ENCODE results near the gene PLEKHM3.
A peak's percentile ranks its signal among the peaks of the same experiment; 100 is the strongest.
"Not testable (repeated sequence)": the region's sequence is repeated elsewhere in the genome, so short reads cannot be mapped to it uniquely, and the experiment has no call there.

The PLEKHM3 gene

DNA sequence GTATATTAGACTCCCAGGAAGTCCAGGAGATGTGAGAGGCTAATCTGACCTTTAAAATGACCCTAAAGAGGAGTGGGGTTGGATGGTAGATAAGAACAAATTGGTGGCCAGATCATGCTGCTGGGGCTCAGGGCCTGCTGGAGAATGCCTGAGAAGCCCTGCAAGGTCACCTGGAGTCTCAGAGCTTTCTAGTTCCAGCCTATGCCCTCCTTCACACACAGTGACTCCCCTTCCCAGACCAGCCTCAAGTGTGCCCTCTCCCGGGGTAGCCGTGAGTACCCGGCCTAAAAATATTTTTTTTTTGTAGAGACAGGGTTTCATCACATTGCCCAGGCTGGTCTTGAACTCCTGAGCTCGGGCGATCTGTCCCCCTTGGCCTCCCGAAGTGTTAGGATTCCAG is 211.4 kb downstream of the PLEKHM3 start:
- TF ChIP-seq, protein P1, sequence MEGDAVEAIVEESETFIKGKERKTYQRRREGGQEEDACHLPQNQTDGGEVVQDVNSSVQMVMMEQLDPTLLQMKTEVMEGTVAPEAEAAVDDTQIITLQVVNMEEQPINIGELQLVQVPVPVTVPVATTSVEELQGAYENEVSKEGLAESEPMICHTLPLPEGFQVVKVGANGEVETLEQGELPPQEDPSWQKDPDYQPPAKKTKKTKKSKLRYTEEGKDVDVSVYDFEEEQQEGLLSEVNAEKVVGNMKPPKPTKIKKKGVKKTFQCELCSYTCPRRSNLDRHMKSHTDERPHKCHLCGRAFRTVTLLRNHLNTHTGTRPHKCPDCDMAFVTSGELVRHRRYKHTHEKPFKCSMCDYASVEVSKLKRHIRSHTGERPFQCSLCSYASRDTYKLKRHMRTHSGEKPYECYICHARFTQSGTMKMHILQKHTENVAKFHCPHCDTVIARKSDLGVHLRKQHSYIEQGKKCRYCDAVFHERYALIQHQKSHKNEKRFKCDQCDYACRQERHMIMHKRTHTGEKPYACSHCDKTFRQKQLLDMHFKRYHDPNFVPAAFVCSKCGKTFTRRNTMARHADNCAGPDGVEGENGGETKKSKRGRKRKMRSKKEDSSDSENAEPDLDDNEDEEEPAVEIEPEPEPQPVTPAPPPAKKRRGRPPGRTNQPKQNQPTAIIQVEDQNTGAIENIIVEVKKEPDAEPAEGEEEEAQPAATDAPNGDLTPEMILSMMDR (conservative IDR thresholded peaks at IDR 0.05), result no peak
- H3K27ac ChIP-seq, result no peak overlapping the region

DNA sequence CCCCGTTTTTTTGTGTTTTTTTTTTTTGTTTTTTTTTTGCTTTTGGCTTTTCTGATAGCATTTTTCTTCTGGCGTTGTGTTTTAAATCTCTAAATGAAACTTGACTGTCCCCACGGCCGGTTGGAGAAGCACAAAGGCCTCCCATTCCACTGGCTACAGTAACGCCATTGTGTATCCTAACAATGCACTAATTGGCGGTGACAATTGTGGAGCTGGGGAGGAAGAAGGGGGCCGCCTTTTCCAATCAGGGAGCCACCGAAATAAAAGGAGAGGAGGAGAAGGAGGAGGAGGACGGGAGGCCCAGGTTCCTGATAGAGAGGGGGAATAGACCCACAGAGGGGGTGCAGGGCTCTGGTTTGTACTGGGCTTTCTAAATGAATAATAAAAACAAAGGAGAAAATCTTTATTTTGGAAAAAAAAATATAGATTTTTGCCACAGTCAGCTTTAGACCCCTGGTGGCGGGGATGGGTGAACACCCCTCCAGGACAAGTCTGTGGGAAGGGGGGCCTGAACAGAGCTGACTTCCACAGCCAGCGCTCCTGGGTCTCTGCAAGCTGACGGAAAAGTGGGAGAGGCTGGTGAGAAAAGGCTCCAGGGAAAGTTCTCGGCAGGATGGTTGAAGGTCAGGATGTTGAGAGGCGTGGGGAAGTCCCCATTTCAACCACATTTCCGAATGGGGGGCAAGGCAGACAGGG is 212.0 kb downstream of the PLEKHM3 start:
- TF ChIP-seq, protein P1 (conservative IDR thresholded peaks at IDR 0.05), result no peak
- H3K27ac ChIP-seq, result no peak overlapping the region

DNA sequence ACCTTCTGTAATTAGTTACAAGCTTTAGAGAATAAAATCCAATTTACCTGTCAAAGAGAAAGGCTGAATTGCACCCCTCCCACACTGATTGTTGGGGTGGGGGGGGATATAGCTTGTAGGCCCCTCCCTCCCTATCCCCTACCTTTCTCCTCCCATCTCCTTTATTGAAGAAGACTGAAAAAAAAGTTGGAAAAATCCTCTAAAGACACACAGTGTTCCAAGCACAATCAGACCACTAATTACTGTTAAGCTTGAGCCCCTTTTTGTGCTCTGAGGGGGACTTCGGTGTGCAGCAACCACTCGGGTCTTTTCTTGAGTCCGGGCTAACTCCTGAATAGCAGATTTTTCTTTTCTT is 212.6 kb downstream of the PLEKHM3 start:
- TF ChIP-seq, protein P1 (conservative IDR thresholded peaks at IDR 0.05), result no peak
- H3K27ac ChIP-seq, result no peak overlapping the region

DNA sequence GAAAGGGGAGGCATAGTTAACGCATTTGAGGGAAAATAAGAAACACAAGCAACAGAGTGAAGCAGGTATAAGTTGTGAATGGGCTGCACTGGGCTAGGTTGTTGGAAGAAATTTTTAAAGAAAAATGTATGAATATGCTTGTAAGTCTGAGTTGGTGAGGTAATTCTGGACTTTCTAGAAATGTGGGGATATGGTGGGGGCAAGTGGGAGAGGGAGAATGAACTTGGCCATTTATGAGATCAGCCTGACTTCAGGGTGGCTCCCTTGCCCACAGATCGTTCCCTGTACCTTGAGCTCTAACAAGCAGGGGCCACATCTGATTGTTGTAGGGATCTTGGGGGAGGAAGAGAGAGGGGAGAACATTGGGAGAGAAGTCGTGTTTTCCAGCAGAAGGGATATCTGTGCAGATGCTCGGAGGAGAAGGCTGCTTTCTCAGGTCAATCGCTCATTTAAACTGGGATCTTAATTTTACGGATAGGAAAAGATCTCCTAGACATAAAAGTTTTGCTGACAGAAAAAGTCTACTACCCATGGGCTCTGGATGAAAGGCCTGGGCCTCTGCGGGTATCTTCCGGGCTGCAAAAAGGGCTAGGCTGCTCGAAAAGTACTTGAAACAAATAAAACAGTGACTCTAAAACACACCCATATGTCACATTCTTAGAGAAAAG is 213.1 kb downstream of the PLEKHM3 start:
- no peak overlapping the region for H3K27ac ChIP-seq
- TF ChIP-seq, protein P1 (conservative IDR thresholded peaks at IDR 0.05), result no peak

DNA sequence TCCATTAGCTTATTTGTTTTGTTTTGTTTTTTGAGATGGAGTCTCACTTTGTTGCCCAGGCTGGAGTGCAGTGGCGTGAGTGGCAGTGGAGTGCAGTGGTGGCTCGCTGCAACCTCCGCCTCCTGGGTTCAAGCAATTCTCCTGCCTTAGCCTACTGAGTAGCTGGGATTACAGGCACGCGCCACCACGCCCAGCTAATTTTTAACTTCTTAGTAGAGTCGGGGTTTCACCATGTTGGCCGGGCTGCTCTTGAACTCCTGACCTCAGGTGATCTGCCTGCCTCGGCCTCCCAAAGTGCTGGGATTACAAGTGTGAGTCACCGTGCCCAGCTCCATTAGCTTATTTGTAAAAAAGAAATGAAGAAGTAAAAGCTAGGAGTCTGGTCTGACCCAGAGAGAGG is 213.7 kb downstream of the PLEKHM3 start:
- H3K27ac ChIP-seq, result not testable (repeated sequence)

DNA sequence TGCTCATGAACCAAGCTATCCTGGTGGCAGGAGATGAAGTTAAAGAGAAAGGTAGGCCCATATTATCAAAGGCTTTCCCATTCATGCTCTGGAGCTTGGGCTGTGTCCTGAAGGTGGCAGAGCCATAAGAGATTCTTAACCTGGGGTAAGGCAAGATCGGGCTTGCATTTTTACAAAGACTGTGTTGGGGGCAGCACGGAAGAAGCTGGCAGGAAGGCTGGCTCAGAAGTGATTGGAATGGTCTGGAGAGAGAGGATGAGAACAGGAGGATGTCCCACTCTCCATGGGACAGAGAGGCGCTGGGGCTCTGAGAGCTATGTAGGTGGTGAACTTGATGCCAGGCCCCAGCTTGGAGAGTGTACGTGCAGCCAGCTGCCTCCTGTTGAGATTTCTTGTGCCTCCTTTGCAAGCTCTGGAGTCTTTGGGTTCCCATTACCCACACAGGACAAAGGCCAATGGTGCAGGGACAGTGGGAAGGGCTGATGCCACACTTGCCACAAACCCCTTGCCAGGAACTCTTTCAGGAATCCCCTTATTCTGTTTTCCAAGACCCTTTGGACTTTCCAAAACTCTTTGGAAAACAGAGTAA is 215.0 kb downstream of the PLEKHM3 start:
- peak overlapping the region; percentile 22; the same call in 1 of the 2 replicates for H3K27ac ChIP-seq
- TF ChIP-seq, protein P1 (conservative IDR thresholded peaks at IDR 0.05), result no peak

DNA sequence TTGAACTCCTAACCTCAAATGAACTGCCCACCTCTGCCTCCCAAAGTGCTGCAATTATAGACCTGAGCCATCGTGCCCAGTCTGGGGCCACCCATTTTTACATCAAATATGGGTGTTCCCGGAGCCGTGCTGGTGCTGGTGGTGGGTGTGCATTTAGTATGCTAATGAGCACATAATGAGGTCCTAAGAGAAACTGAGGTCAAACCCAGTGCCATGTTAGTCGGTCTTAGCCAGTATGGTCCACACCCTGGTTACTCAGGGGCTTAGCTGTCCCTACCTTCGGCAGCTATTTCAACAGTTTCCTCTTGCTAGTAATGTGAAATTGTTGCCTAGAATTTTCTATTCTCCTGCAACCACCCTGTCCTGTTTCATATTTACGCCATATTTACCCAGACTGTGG is 217.2 kb downstream of the PLEKHM3 start:
- H3K27ac ChIP-seq, result no peak overlapping the region
- TF ChIP-seq, protein P1 (conservative IDR thresholded peaks at IDR 0.05), result no peak

DNA sequence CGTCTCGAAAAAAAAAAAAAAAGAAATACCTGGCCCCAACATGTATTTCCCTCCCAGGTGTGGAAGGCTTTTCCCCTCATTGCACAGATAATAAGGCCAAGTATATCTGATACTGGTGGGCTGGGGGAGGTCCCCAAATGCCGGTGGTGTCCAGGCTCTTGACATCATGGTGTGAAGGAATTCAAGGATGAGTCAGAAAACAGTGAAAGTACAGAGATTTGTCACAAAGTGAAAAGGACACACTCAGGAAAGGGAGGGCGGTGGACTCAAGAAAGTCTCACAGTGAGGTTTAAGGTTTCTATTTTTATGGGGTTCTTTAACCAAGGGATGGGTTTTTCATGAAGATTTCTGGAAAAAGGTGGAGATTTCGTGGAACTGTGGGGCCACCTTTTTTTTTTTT is 217.8 kb downstream of the PLEKHM3 start:
- no peak overlapping the region for H3K27ac ChIP-seq
- TF ChIP-seq, protein P1 (conservative IDR thresholded peaks at IDR 0.05), result no peak

All from VCaP (cell line).